ENCODE data around the gene USP51.
"Not testable (repeated sequence)": the region's sequence is repeated elsewhere in the genome, so short reads cannot be mapped to it uniquely, and the experiment has no call there.

Gene USP51

GRCh38 chrX:55451990-55452832 lies 37.4 kb downstream of the USP51 start, which contains the start of gene MAGEH1:
MAGEH1 (plus strand) TSS chrX:55452127; CDS start chrX:55452375, 248 bp downstream.
- DNase-seq (ENCODE audit: extremely low read depth, low read depth): peak; percentile 21
- peak within 1 kb of the TSS; percentile 59 for H3K4me3 ChIP-seq (replicated peaks; ENCODE audit: low read depth, low read length)
- no peak for TF ChIP-seq CTCF (IDR thresholded peaks at IDR 0.05; ENCODE audit: low read depth, low read length, missing control alignments)

- no peak for TF ChIP-seq CTCF (IDR thresholded peaks at IDR 0.05; ENCODE audit: low read depth, low read length, missing control alignments)
- no peak for DNase-seq (ENCODE audit: extremely low read depth, low read depth)
These were observed 38.0 kb downstream of the USP51 start for GRCh38 chrX:55451626-55451989.

GRCh38 chrX:55451141-55451540 lies 38.5 kb downstream of the USP51 start:
- TF ChIP-seq CTCF (IDR thresholded peaks at IDR 0.05; ENCODE audit: low read depth, low read length, missing control alignments): no peak
- DNase-seq (ENCODE audit: extremely low read depth, low read depth): no peak
- H3K4me3 ChIP-seq (replicated peaks; ENCODE audit: low read depth, low read length): no peak overlapping the region

More at GRCh38 chrX:55451626-55451989, 38.0 kb downstream of the USP51 start:
- peak overlapping the region; percentile 59 for H3K4me3 ChIP-seq (replicated peaks; ENCODE audit: low read depth, low read length)

- no peak overlapping the region for H3K4me3 ChIP-seq (replicated peaks; ENCODE audit: low read depth, low read length)
- no peak for TF ChIP-seq CTCF (IDR thresholded peaks at IDR 0.05; ENCODE audit: low read depth, low read length, missing control alignments)
- DNase-seq (ENCODE audit: extremely low read depth, low read depth): no peak
These were observed 39.4 kb downstream of the USP51 start for GRCh38 chrX:55450259-55450658.

- not testable (repeated sequence) for H3K4me3 ChIP-seq (replicated peaks; ENCODE audit: low read depth, low read length); DNase-seq (ENCODE audit: extremely low read depth, low read depth)
These were observed 46.2 kb downstream of the USP51 start for GRCh38 chrX:55443468-55443867.

All from HFF-Myc (cell line).